Panc1 (cell line): ENCODE measurements around the gene MRPL39.

Experiments
- POLR2AphosphoS5 ChIP-seq: IDR thresholded peaks from 2 replicates; pipeline ENCODE4 v1.6.1; 2012; ENCODE audit warnings: mild to moderate bottlenecking, low read depth, low read length, moderate library complexity
- SIN3A ChIP-seq: IDR thresholded peaks from 2 replicates; pipeline ENCODE4 v1.6.1; 2012; ENCODE audit warnings: low read depth, mild to moderate bottlenecking, low read length, moderate library complexity, borderline replicate concordance; ENCODE audit not compliant: insufficient read depth
- TCF7L2 ChIP-seq: IDR thresholded peaks from 2 replicates; pipeline ENCODE4 v1.6.1; 2011; ENCODE audit warnings: mild to moderate bottlenecking, low read depth, low read length, inconsistent platforms
- TF ChIP-seq, protein P1 (sequence below): fragments of 450-650 bp; IDR thresholded peaks from 2 replicates; pipeline ENCODE4 v1.5.1; 2017; ENCODE audit warnings: mild to moderate bottlenecking
- TF ChIP-seq, protein P2 (sequence below), 2 experiments: IDR thresholded peaks; 2 replicates each; pipeline ENCODE4 v1.6.1; 2011 to 2012; ENCODE audit warnings: low read depth in 2 of 2, control low read depth in 1 of 2, low read length in 1 of 2, mild to moderate bottlenecking in 1 of 2, moderate library complexity in 1 of 2; ENCODE audit not compliant: insufficient read depth in 1 of 2

- TF ChIP-seq, protein P1, sequence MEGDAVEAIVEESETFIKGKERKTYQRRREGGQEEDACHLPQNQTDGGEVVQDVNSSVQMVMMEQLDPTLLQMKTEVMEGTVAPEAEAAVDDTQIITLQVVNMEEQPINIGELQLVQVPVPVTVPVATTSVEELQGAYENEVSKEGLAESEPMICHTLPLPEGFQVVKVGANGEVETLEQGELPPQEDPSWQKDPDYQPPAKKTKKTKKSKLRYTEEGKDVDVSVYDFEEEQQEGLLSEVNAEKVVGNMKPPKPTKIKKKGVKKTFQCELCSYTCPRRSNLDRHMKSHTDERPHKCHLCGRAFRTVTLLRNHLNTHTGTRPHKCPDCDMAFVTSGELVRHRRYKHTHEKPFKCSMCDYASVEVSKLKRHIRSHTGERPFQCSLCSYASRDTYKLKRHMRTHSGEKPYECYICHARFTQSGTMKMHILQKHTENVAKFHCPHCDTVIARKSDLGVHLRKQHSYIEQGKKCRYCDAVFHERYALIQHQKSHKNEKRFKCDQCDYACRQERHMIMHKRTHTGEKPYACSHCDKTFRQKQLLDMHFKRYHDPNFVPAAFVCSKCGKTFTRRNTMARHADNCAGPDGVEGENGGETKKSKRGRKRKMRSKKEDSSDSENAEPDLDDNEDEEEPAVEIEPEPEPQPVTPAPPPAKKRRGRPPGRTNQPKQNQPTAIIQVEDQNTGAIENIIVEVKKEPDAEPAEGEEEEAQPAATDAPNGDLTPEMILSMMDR = peak; percentile 40; the same call in 1 of the 2 replicates
- TF ChIP-seq POLR2AphosphoS5 (no peak), TCF7L2 (no peak), SIN3A (no peak)
- TF ChIP-seq, protein P2, sequence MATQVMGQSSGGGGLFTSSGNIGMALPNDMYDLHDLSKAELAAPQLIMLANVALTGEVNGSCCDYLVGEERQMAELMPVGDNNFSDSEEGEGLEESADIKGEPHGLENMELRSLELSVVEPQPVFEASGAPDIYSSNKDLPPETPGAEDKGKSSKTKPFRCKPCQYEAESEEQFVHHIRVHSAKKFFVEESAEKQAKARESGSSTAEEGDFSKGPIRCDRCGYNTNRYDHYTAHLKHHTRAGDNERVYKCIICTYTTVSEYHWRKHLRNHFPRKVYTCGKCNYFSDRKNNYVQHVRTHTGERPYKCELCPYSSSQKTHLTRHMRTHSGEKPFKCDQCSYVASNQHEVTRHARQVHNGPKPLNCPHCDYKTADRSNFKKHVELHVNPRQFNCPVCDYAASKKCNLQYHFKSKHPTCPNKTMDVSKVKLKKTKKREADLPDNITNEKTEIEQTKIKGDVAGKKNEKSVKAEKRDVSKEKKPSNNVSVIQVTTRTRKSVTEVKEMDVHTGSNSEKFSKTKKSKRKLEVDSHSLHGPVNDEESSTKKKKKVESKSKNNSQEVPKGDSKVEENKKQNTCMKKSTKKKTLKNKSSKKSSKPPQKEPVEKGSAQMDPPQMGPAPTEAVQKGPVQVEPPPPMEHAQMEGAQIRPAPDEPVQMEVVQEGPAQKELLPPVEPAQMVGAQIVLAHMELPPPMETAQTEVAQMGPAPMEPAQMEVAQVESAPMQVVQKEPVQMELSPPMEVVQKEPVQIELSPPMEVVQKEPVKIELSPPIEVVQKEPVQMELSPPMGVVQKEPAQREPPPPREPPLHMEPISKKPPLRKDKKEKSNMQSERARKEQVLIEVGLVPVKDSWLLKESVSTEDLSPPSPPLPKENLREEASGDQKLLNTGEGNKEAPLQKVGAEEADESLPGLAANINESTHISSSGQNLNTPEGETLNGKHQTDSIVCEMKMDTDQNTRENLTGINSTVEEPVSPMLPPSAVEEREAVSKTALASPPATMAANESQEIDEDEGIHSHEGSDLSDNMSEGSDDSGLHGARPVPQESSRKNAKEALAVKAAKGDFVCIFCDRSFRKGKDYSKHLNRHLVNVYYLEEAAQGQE (IDR thresholded peaks at IDR 0.05; ENCODE audit: insufficient read depth in 1 of 2, low read depth in 2 of 2, low read length in 1 of 2) = no peak
Observed at GRCh38 chr21:25639551-25640201, 32.4 kb upstream of the MRPL39 start.
